ENCODE measurements around the gene PAQR5.
"Not testable (repeated sequence)": the region's sequence is repeated elsewhere in the genome, so short reads cannot be mapped to it uniquely, and the experiment has no call there.

Gene PAQR5

GRCh38 chr15:69317392-69317841, 18.7 kb downstream of the PAQR5 start:
- no peak for DNase-seq

- DNase-seq = no peak
Measured at GRCh38 chr15:69318033-69318432, 19.3 kb downstream of the PAQR5 start.

GRCh38 chr15:69319384-69320375, 21.0 kb downstream of the PAQR5 start:
- DNase-seq = peak; percentile 12

- DNase-seq = peak; percentile 40
Measured at GRCh38 chr15:69320977-69321554, 22.4 kb downstream of the PAQR5 start.

- DNase-seq = no peak
Measured at GRCh38 chr15:69323893-69324430, 25.2 kb downstream of the PAQR5 start.

GRCh38 chr15:69324565-69324964, 25.9 kb downstream of the PAQR5 start:
- DNase-seq = no peak

GRCh38 chr15:69325456-69325971, 26.8 kb downstream of the PAQR5 start:
- no peak for DNase-seq

GRCh38 chr15:69328080-69328479, 29.4 kb downstream of the PAQR5 start:
- DNase-seq = no peak

GRCh38 chr15:69328739-69329138, 30.0 kb downstream of the PAQR5 start:
- DNase-seq = no peak

GRCh38 chr15:69337138-69337537, 38.4 kb downstream of the PAQR5 start:
- DNase-seq = no peak

- DNase-seq = no peak
Measured at GRCh38 chr15:69338535-69339213, 40.0 kb downstream of the PAQR5 start.

GRCh38 chr15:69339214-69339543, 40.5 kb downstream of the PAQR5 start:
- DNase-seq = not testable (repeated sequence)

- peak; percentile 24 for DNase-seq
Measured at GRCh38 chr15:69340243-69340900, 41.7 kb downstream of the PAQR5 start.

- no peak for DNase-seq
Measured at GRCh38 chr15:69341356-69341755, 42.6 kb downstream of the PAQR5 start.

- no peak for DNase-seq
Measured at GRCh38 chr15:69342460-69343076, 43.9 kb downstream of the PAQR5 start.

GRCh38 chr15:69343133-69343532, 44.4 kb downstream of the PAQR5 start:
- DNase-seq = no peak

- no peak for DNase-seq
Measured at GRCh38 chr15:69344238-69344637, 45.5 kb downstream of the PAQR5 start.

- DNase-seq = no peak
Measured at GRCh38 chr15:69346112-69346511, 47.4 kb downstream of the PAQR5 start.

GRCh38 chr15:69351333-69351732, 52.6 kb downstream of the PAQR5 start:
- DNase-seq = no peak

- peak; percentile 68 for DNase-seq
Measured at GRCh38 chr15:69351884-69352283, 53.2 kb downstream of the PAQR5 start.

GRCh38 chr15:69357773-69358771, 59.4 kb downstream of the PAQR5 start:
- no peak for DNase-seq
